ENCODE results near the gene MRNIP. TPM values are rescaled to one million over a fixed set of nuclear protein-coding genes. Genes with fewer than 3 reads are reported as not detected.

MRNIP gene
- polyA plus RNA-seq, 1 experiment: 16.0 TPM

GRCh38 chr5:179832039-179832745 lies 26.4 kb downstream of the MRNIP start:
- TF ChIP-seq CTCF (IDR thresholded peaks at IDR 0.05; ENCODE audit: low read depth, low read length): no peak
- CTCF ChIA-PET: no interaction called here

DNA sequence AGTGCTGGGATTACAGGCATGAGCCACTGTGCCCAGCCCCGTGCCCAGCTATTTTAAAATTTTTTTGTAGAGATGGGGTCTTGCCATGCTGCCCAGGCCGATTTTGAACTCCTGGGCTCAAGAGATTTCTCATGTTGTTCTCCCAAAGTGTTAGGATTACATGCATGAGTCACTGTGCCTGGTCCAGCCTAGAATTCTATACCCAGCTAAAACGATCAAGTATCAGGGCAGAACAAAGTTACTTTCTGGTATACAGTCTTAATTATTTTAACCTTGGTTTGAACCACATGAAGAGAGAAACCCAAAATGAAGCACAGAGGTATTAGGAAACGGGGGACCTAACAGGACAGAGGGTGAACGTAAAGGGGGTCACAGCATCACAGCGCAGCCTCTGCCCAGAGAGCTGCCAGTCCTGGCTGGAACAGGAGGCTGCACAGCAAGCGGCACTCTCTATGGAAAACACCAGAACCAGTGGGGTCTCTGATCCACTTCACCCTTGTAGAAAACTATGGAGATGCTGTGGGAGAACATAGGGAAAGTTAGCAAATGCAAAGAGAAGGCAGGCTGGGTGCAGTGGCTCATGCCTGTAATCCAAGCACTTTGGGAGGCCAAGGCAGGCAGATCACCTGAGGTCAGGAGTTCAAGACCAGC lies 27.7 kb downstream of the MRNIP start:
- POLR2A ChIA-PET: interaction anchor here (3.2 kb wide), 1 partner anchor 10 kb away, joined by 14 read pairs; the partner anchor contains the start of gene SQSTM1

More at GRCh38 chr5:179832039-179832745, 26.4 kb downstream of the MRNIP start:
- no peaks in the 10 kb centered on the region for H3K27me3 ChIP-seq (ENCODE audit: control insufficient read depth, insufficient read depth, low read length)
- peaks cover 5% of the 10 kb centered on the region for H3K9me3 ChIP-seq (ENCODE audit: control insufficient read depth, insufficient read depth, low read length)
- no peak overlapping the region for H3K4me3 ChIP-seq (ENCODE audit: low read depth, low read length)
- DNase-seq (ENCODE audit: low read depth, low spot score): no peak
- POLR2A ChIA-PET: interaction anchor here (0.9 to 3.2 kb wide), 4 partner anchors 9 to 12 kb away, joined by 3 to 14 read pairs (median 4); partner anchors contain the start of gene SQSTM1
- no peak overlapping the region for H3K27ac ChIP-seq (ENCODE audit: low read depth, low read length)

GRCh38 chr5:179829732-179830435 lies 28.7 kb downstream of the MRNIP start:
- no peak for TF ChIP-seq CTCF (IDR thresholded peaks at IDR 0.05; ENCODE audit: low read depth, low read length)
- Histone ChIP-seq H3K27me3 (ENCODE audit: control insufficient read depth, insufficient read depth, low read length) (no peaks in the 10 kb centered on the region), H3K27ac (ENCODE audit: low read depth, low read length) (peak overlapping the region; percentile 39), H3K9me3 (ENCODE audit: control insufficient read depth, insufficient read depth, low read length) (peaks cover 5% of the 10 kb centered on the region), H3K4me3 (ENCODE audit: low read depth, low read length) (no peak overlapping the region)
- CTCF ChIA-PET: interaction anchor here (0.7 kb wide), 1 partner anchor 109 kb away, joined by 3 read pairs; no protein-coding TSS in a partner anchor
- DNase-seq (ENCODE audit: low read depth, low spot score): no peak
- POLR2A ChIA-PET: interaction anchor here (3.2 kb wide), 1 partner anchor 9 kb away, joined by 14 read pairs; the partner anchor contains the start of gene SQSTM1

More for the DNA sequence above, 27.7 kb downstream of the MRNIP start:
- DNase-seq (ENCODE audit: low read depth, low spot score): no peak
- Histone ChIP-seq H3K4me3 (ENCODE audit: low read depth, low read length) (no peak overlapping the region), H3K27me3 (ENCODE audit: control insufficient read depth, insufficient read depth, low read length) (no peaks in the 10 kb centered on the region), H3K27ac (ENCODE audit: low read depth, low read length) (peak overlapping the region; percentile 31), H3K9me3 (ENCODE audit: control insufficient read depth, insufficient read depth, low read length) (peaks cover 5% of the 10 kb centered on the region)
- CTCF ChIA-PET: no interaction called here
- TF ChIP-seq CTCF (IDR thresholded peaks at IDR 0.05; ENCODE audit: low read depth, low read length): no peak

DNA sequence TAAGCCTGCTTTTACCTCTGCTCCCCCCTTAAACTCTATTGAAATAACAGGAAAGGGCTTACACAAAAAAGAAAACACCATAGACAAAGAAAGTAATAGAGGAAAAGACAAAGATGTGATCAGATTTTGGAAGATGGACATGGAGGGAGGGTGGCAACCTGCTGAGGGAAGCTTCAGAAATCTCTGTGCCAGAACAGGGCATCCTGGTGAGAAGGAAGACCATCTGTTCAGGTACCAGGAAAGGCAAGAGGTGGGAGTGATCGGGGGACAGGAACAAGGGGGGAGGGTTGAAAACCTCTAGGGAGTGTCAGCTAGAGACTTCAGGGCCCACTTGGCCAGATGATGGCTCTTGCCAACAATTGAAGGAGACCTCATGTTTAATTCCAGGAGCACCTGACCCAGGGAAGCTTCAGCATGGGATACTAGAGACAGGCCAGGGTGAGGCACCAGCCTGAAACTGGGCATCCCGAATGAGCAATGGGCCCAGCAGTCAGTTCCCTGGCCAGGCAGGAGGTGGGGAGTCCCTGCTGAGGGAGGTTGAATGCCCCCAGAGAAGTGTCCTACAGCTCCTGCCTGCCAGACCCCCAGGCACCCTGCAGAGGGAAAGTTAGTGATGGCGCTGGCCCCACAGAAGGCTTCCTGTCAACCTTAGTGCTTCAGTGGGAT lies 29.7 kb downstream of the MRNIP start:
- ChIA-PET CTCF (no interaction called here), POLR2A (interaction anchor here (0.7 to 3.2 kb wide), 2 partner anchors 8 to 186 kb away, joined by 5 to 14 read pairs; partner anchors contain the start of gene SQSTM1)
- no peak for TF ChIP-seq CTCF (IDR thresholded peaks at IDR 0.05; ENCODE audit: low read depth, low read length)
- H3K4me3 ChIP-seq (ENCODE audit: low read depth, low read length): no peak overlapping the region
- peak overlapping the region; percentile 39 for H3K27ac ChIP-seq (ENCODE audit: low read depth, low read length)
- DNase-seq (ENCODE audit: low read depth, low spot score): no peak
- no peaks in the 10 kb centered on the region for H3K27me3 ChIP-seq (ENCODE audit: control insufficient read depth, insufficient read depth, low read length)
- H3K9me3 ChIP-seq (ENCODE audit: control insufficient read depth, insufficient read depth, low read length): peaks cover 5% of the 10 kb centered on the region

Data from AG04450 (cell line).